Trophoblast cell (in vitro differentiated cells and primary cell): ENCODE results near the gene TM2D3.
"Not testable (repeated sequence)": the region's sequence is repeated elsewhere in the genome, so short reads cannot be mapped to it uniquely, and the experiment has no call there.

Source experiments
- DNase-seq, 2 donors: peaks; one replicate each; pipeline ENCODE4 v3.0.0-alpha.2; 2016
- H2AFZ ChIP-seq: 2 replicates; pipeline ENCODE4 v1.6.1; 2013; ENCODE audit warnings: low read length, moderate library complexity, mild to moderate bottlenecking; ENCODE audit not compliant: insufficient read depth, poor library complexity
- H2AK5ac ChIP-seq: 2 replicates; pipeline ENCODE4 v1.6.1; 2013; ENCODE audit warnings: mild to moderate bottlenecking, low read length
- H2BK120ac ChIP-seq: 2 replicates; pipeline ENCODE4 v1.6.1; 2013; ENCODE audit warnings: low read length, mild to moderate bottlenecking, moderate library complexity; ENCODE audit not compliant: insufficient read depth, poor library complexity
- H2BK12ac ChIP-seq: 2 replicates; pipeline ENCODE4 v1.6.1; 2013; ENCODE audit warnings: mild to moderate bottlenecking, low read length, moderate library complexity
- H2BK5ac ChIP-seq: 2 replicates; pipeline ENCODE4 v1.6.1; 2013; ENCODE audit warnings: low read length, low read depth, moderate library complexity, mild to moderate bottlenecking; ENCODE audit not compliant: poor library complexity
- H3K14ac ChIP-seq: 2 replicates; pipeline ENCODE4 v1.6.1; 2013; ENCODE audit warnings: mild to moderate bottlenecking, low read length
- H3K18ac ChIP-seq: 2 replicates; pipeline ENCODE4 v1.6.1; 2013; ENCODE audit warnings: mild to moderate bottlenecking, low read length
- H3K23ac ChIP-seq: 2 replicates; pipeline ENCODE4 v1.6.1; 2013; ENCODE audit warnings: low read length
- H3K27ac ChIP-seq: 2 replicates; pipeline ENCODE4 v1.5.1; 2013; ENCODE audit warnings: low read depth, mild to moderate bottlenecking, inconsistent platforms, low read length, moderate library complexity
- H3K27me3 ChIP-seq: 2 replicates; pipeline ENCODE4 v1.6.1; 2013; ENCODE audit warnings: inconsistent platforms, mild to moderate bottlenecking, low read length, moderate library complexity; ENCODE audit not compliant: insufficient read depth
- H3K36me3 ChIP-seq, 2 experiments: 1 replicate in 1 of 2; 2 replicates in 1 of 2; pipeline ENCODE4 v1.6.1; 2013; ENCODE audit warnings: low read length in 2 of 2, mild to moderate bottlenecking in 2 of 2, moderate library complexity in 1 of 2; ENCODE audit not compliant: insufficient read depth in 2 of 2, control insufficient read depth in 1 of 2
- H3K4ac ChIP-seq: 2 replicates; pipeline ENCODE4 v1.6.1; 2013; ENCODE audit warnings: low read depth, mild to moderate bottlenecking, low read length, moderate library complexity
- H3K4me1 ChIP-seq, 2 experiments: 1 replicate in 1 of 2; 2 replicates in 1 of 2; pipeline ENCODE4 v1.6.1; 2013; ENCODE audit warnings: low read length in 2 of 2, mild to moderate bottlenecking in 2 of 2, moderate library complexity in 1 of 2; ENCODE audit not compliant: insufficient read depth in 2 of 2, control insufficient read depth in 1 of 2
- H3K4me2 ChIP-seq: 2 replicates; pipeline ENCODE4 v1.6.1; 2013; ENCODE audit warnings: inconsistent platforms, mild to moderate bottlenecking, low read length, moderate library complexity
- H3K4me3 ChIP-seq: 2 replicates; pipeline ENCODE4 v1.5.1; 2013; ENCODE audit warnings: mild to moderate bottlenecking, low read depth, low read length, inconsistent platforms
- H3K79me1 ChIP-seq: one replicate; pipeline ENCODE4 v1.6.1; 2013; ENCODE audit warnings: low read length
- H3K79me2 ChIP-seq: 2 replicates; pipeline ENCODE4 v1.6.1; 2013; ENCODE audit warnings: low read length, mild to moderate bottlenecking; ENCODE audit not compliant: control insufficient read depth, insufficient read depth, poor library complexity
- H3K9ac ChIP-seq: 2 replicates; pipeline ENCODE4 v1.6.1; 2013; ENCODE audit warnings: mild to moderate bottlenecking, low read length
- H3K9me3 ChIP-seq: 2 replicates; pipeline ENCODE4 v1.6.1; 2013; ENCODE audit warnings: low read depth, mild to moderate bottlenecking, control low read depth, inconsistent platforms, low read length; ENCODE audit not compliant: insufficient read depth
- H4K12ac ChIP-seq: 2 replicates; pipeline ENCODE4 v1.6.1; 2013; ENCODE audit warnings: low read depth, mild to moderate bottlenecking, low read length, moderate library complexity
- H4K8ac ChIP-seq: 2 replicates; pipeline ENCODE4 v1.6.1; 2013; ENCODE audit warnings: low read depth, mild to moderate bottlenecking, low read length, moderate library complexity
- H4K91ac ChIP-seq: one replicate; pipeline ENCODE4 v1.6.1; 2013; ENCODE audit warnings: low read depth, mild to moderate bottlenecking, low read length, moderate library complexity
- WGBS: extraction: QIAGEN DNeasy Blood & Tissue Kit; methylation state at CpG from one replicate; pipeline ENCODE4 v1.1.7; 2013; ENCODE audit warnings: missing lambda C conversion rate; ENCODE audit not compliant: insufficient read length, insufficient coverage; ENCODE audit errors: extremely low coverage; 5-methylcytosine and 5-hydroxymethylcytosine counted together

The TM2D3 gene

GRCh38 chr15:101637038-101637437 lies 15.1 kb downstream of the TM2D3 start:
- H3K18ac ChIP-seq: no peak overlapping the region
- H3K23ac ChIP-seq: no peak overlapping the region
- no peak overlapping the region for H3K27ac ChIP-seq
- H3K14ac ChIP-seq: no peak overlapping the region
- no peaks in the 10 kb centered on the region for H3K27me3 ChIP-seq
- DNase-seq: no peak
- no peaks in the 10 kb centered on the region for H3K4me1 ChIP-seq
- H3K4me2 ChIP-seq: no peak overlapping the region
- no peak overlapping the region for H3K4me3 ChIP-seq
- H3K79me1 ChIP-seq: no peaks in the 10 kb centered on the region
- peaks cover 2 to 4% of the 10 kb centered on the region in 2 experiments for H3K36me3 ChIP-seq
- no peak overlapping the region for H2BK12ac ChIP-seq
- H3K9ac ChIP-seq: no peak overlapping the region
- H4K91ac ChIP-seq: no peak overlapping the region
- no peak overlapping the region for H4K8ac ChIP-seq
- no peak overlapping the region for H2AFZ ChIP-seq
- H2BK5ac ChIP-seq: no peak overlapping the region
- no peak overlapping the region for H4K12ac ChIP-seq
- H2BK120ac ChIP-seq: no peak overlapping the region
- H2AK5ac ChIP-seq: no peak overlapping the region
- H3K79me2 ChIP-seq: no peaks in the 10 kb centered on the region
- no CpG with 5 or more reads among the region's 3 CpGs for WGBS
- no peaks in the 10 kb centered on the region for H3K9me3 ChIP-seq
- H3K4ac ChIP-seq: no peak overlapping the region

- Histone ChIP-seq H4K91ac (no peak overlapping the region), H3K27me3 (no peaks in the 10 kb centered on the region), H3K4me2 (no peak overlapping the region), H3K9ac (no peak overlapping the region), H3K9me3 (no peaks in the 10 kb centered on the region), H3K23ac (no peak overlapping the region), H2AK5ac (no peak overlapping the region), H2BK12ac (no peak overlapping the region), H2BK120ac (no peak overlapping the region), H3K27ac (no peak overlapping the region), H3K4me3 (no peak overlapping the region), H4K8ac (no peak overlapping the region), H3K36me3 (peaks cover 2 to 4% of the 10 kb centered on the region in 2 experiments), H3K79me2 (no peaks in the 10 kb centered on the region), H3K18ac (no peak overlapping the region), H2AFZ (no peak overlapping the region), H3K14ac (no peak overlapping the region), H3K4ac (no peak overlapping the region), H4K12ac (no peak overlapping the region), H3K4me1 (no peaks in the 10 kb centered on the region), H3K79me1 (no peaks in the 10 kb centered on the region), H2BK5ac (no peak overlapping the region)
- no peak for DNase-seq
- WGBS: no CpG with 5 or more reads among the region's 7 CpGs
These were observed 16.0 kb downstream of the TM2D3 start for GRCh38 chr15:101635944-101636727.

GRCh38 chr15:101633356-101633755 lies 18.8 kb downstream of the TM2D3 start:
- Histone ChIP-seq H3K9ac (no peak overlapping the region), H3K4ac (no peak overlapping the region), H3K27ac (no peak overlapping the region), H2AFZ (no peak overlapping the region), H3K23ac (no peak overlapping the region), H3K4me1 (no peaks in the 10 kb centered on the region), H3K79me2 (no peaks in the 10 kb centered on the region), H2AK5ac (no peak overlapping the region), H3K4me3 (no peak overlapping the region), H2BK120ac (no peak overlapping the region), H2BK12ac (no peak overlapping the region), H3K36me3 (no peaks in the 10 kb centered on the region), H3K14ac (no peak overlapping the region), H4K91ac (no peak overlapping the region), H4K12ac (no peak overlapping the region), H2BK5ac (no peak overlapping the region), H3K79me1 (no peaks in the 10 kb centered on the region), H4K8ac (no peak overlapping the region), H3K9me3 (no peaks in the 10 kb centered on the region), H3K4me2 (no peak overlapping the region), H3K18ac (no peak overlapping the region), H3K27me3 (no peaks in the 10 kb centered on the region)
- WGBS: no CpG with 5 or more reads among the region's 3 CpGs
- no peak for DNase-seq

- not testable (repeated sequence) for H3K27ac ChIP-seq, H3K18ac ChIP-seq, H4K12ac ChIP-seq
These were observed 25.5 kb downstream of the TM2D3 start for GRCh38 chr15:101626729-101627128.

More at GRCh38 chr15:101626729-101627128, 25.5 kb downstream of the TM2D3 start:
- H3K4ac ChIP-seq, H3K9me3 ChIP-seq, H3K79me1 ChIP-seq, H3K36me3 ChIP-seq, H4K91ac ChIP-seq, H3K14ac ChIP-seq, H3K9ac ChIP-seq, H3K23ac ChIP-seq, H2BK120ac ChIP-seq, H2AK5ac ChIP-seq, H2BK12ac ChIP-seq, H2BK5ac ChIP-seq, H3K4me2 ChIP-seq, H3K4me3 ChIP-seq, H4K8ac ChIP-seq, H2AFZ ChIP-seq, DNase-seq, H3K79me2 ChIP-seq, H3K27me3 ChIP-seq, H3K4me1 ChIP-seq: not testable (repeated sequence)
- WGBS: no CpG with 5 or more reads among the region's 15 CpGs
